ENCODE results near the gene CCDC188.
"Not testable (repeated sequence)": the region's sequence is repeated elsewhere in the genome, so short reads cannot be mapped to it uniquely, and the experiment has no call there.

CCDC188 gene

DNA sequence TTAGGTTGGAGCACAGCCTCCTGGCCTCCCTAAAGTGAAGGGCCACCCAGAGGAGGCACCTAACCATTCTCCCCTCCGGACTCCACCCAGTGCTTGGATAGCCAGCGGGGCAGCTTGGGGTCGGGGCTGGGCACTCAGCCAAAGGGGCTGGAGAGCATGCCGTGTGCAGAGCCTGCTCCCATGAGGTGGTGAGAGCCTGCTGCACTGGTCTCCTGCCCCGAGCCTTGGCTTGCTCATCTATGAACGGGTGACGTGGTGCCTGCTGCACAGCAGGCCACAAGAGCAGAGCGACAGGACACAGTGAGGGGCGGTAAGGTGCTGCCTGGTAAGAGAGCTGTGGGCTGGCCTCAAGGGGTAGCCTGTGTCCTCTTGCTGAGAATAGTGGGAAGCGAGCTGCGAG, 14.0 kb upstream of the CCDC188 start:
- TF ChIP-seq, protein P1, sequence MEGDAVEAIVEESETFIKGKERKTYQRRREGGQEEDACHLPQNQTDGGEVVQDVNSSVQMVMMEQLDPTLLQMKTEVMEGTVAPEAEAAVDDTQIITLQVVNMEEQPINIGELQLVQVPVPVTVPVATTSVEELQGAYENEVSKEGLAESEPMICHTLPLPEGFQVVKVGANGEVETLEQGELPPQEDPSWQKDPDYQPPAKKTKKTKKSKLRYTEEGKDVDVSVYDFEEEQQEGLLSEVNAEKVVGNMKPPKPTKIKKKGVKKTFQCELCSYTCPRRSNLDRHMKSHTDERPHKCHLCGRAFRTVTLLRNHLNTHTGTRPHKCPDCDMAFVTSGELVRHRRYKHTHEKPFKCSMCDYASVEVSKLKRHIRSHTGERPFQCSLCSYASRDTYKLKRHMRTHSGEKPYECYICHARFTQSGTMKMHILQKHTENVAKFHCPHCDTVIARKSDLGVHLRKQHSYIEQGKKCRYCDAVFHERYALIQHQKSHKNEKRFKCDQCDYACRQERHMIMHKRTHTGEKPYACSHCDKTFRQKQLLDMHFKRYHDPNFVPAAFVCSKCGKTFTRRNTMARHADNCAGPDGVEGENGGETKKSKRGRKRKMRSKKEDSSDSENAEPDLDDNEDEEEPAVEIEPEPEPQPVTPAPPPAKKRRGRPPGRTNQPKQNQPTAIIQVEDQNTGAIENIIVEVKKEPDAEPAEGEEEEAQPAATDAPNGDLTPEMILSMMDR (IDR thresholded peaks at IDR 0.05; ENCODE audit: insufficient read depth, low read length), result no peak
- TF ChIP-seq SPI1 (IDR thresholded peaks at IDR 0.05; ENCODE audit: borderline replicate concordance, low read depth) (no peak), GABPA (IDR thresholded peaks at IDR 0.05; ENCODE audit: low read depth) (no peak), POLR2AphosphoS5 (IDR thresholded peaks at IDR 0.05; ENCODE audit: low read depth) (no peak)
- TF ChIP-seq, protein P2, sequence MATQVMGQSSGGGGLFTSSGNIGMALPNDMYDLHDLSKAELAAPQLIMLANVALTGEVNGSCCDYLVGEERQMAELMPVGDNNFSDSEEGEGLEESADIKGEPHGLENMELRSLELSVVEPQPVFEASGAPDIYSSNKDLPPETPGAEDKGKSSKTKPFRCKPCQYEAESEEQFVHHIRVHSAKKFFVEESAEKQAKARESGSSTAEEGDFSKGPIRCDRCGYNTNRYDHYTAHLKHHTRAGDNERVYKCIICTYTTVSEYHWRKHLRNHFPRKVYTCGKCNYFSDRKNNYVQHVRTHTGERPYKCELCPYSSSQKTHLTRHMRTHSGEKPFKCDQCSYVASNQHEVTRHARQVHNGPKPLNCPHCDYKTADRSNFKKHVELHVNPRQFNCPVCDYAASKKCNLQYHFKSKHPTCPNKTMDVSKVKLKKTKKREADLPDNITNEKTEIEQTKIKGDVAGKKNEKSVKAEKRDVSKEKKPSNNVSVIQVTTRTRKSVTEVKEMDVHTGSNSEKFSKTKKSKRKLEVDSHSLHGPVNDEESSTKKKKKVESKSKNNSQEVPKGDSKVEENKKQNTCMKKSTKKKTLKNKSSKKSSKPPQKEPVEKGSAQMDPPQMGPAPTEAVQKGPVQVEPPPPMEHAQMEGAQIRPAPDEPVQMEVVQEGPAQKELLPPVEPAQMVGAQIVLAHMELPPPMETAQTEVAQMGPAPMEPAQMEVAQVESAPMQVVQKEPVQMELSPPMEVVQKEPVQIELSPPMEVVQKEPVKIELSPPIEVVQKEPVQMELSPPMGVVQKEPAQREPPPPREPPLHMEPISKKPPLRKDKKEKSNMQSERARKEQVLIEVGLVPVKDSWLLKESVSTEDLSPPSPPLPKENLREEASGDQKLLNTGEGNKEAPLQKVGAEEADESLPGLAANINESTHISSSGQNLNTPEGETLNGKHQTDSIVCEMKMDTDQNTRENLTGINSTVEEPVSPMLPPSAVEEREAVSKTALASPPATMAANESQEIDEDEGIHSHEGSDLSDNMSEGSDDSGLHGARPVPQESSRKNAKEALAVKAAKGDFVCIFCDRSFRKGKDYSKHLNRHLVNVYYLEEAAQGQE (IDR thresholded peaks at IDR 0.05; ENCODE audit: insufficient replicate concordance, low read depth), result no peak
- no peaks in the 10 kb centered on the region for H3K27me3 ChIP-seq (ENCODE audit: insufficient read depth, poor library complexity, severe bottlenecking)
- no peak overlapping the region for H3K4me3 ChIP-seq (replicated peaks; ENCODE audit: insufficient read depth, low read length)
- DNase-seq (ENCODE audit: low read depth in 1 of 2, low spot score in 1 of 2), result no peak
- no peak overlapping the region for H3K27ac ChIP-seq (replicated peaks)

DNA sequence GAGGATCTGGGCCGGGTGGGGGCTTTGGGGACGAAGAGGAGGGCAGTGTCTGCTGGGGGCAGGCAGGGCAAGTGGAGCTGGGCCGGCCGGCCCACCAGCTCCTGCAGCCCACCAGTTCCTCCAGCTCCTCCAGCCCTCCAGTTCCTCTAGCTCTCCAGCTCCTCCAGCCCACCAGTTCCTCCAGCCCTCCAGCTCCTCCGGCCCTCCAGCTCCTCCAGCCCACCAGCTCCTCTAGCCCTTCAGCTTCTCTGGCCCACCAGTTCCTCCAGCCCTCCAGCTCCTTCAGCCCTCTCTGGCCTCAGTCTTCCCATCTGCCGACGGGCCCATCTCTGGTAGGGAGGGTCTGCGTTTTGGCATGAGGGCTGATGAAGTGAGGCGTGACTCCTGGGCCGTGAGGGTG, 9.2 kb upstream of the CCDC188 start:
- no peak overlapping the region for H3K4me3 ChIP-seq (replicated peaks; ENCODE audit: insufficient read depth, low read length)
- H3K27ac ChIP-seq (replicated peaks), result no peak overlapping the region
- H3K27me3 ChIP-seq (ENCODE audit: insufficient read depth, poor library complexity, severe bottlenecking), result peaks cover 6% of the 10 kb centered on the region
- DNase-seq (ENCODE audit: low read depth in 1 of 2, low spot score in 1 of 2), result no peak
- no peak for TF ChIP-seq SPI1 (IDR thresholded peaks at IDR 0.05; ENCODE audit: borderline replicate concordance, low read depth)
- no peak for TF ChIP-seq POLR2AphosphoS5 (IDR thresholded peaks at IDR 0.05; ENCODE audit: low read depth)
- TF ChIP-seq, protein P2 (IDR thresholded peaks at IDR 0.05; ENCODE audit: insufficient replicate concordance, low read depth), result no peak
- TF ChIP-seq, protein P1 (IDR thresholded peaks at IDR 0.05; ENCODE audit: insufficient read depth, low read length), result no peak
- TF ChIP-seq GABPA (IDR thresholded peaks at IDR 0.05; ENCODE audit: low read depth), result no peak

DNA sequence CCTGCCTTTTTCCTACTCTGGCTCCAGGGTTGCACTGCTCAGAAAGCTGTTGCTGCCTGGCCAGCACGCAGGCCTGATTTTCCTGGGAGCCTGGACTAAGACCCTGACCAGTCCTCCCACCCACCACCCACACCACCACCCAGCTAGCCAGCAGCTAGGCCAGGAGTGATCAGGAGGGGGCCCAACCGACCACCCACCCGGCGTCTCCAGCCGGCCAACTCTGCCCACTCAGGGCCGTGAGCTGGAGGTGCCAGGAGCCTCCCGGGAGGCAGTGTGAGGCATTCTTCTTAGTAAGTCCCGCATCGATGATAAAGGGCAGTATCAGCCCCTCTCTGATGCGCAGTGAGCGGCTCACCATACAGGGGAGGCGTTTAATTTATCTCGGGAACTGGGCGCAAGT, 8.7 kb upstream of the CCDC188 start:
- H3K27ac ChIP-seq (replicated peaks), result peak overlapping the region; percentile 32; the same call in 1 of the 2 replicates
- DNase-seq (ENCODE audit: low read depth in 1 of 2, low spot score in 1 of 2); H3K4me3 ChIP-seq (replicated peaks; ENCODE audit: insufficient read depth, low read length); H3K27me3 ChIP-seq (ENCODE audit: insufficient read depth, poor library complexity, severe bottlenecking): not testable (repeated sequence)

DNA sequence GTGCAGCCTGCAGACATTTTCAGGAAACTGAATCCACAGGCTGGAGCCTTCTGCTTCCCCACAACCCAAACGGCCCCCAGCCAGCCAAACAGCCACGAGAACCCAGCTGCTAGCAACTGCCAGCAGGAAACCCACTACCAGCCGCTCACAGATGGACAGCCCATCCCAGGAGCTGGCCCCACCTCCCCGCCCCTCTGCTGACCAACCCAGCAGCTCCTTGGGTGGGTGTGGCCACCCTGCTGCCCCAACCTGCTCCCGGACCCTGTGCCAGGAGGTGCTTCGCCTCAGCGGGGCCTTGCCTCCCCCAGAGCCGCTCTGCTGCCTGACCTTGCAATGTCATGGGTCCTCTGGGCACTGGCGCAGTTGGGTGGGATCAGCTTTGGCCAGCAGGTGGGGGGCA, 8.2 kb upstream of the CCDC188 start:
- TF ChIP-seq POLR2AphosphoS5 (IDR thresholded peaks at IDR 0.05; ENCODE audit: low read depth), result peak; percentile 58; the same call in 1 of the 2 replicates
- TF ChIP-seq SPI1 (IDR thresholded peaks at IDR 0.05; ENCODE audit: borderline replicate concordance, low read depth), result no peak
- Histone ChIP-seq H3K27ac (replicated peaks) (peak overlapping the region; percentile 32), H3K27me3 (ENCODE audit: insufficient read depth, poor library complexity, severe bottlenecking) (peaks cover 7% of the 10 kb centered on the region), H3K4me3 (replicated peaks; ENCODE audit: insufficient read depth, low read length) (no peak overlapping the region)
- DNase-seq (ENCODE audit: low read depth in 1 of 2, low spot score in 1 of 2), result peak in 1 of 2 experiments; percentile 66

DNA sequence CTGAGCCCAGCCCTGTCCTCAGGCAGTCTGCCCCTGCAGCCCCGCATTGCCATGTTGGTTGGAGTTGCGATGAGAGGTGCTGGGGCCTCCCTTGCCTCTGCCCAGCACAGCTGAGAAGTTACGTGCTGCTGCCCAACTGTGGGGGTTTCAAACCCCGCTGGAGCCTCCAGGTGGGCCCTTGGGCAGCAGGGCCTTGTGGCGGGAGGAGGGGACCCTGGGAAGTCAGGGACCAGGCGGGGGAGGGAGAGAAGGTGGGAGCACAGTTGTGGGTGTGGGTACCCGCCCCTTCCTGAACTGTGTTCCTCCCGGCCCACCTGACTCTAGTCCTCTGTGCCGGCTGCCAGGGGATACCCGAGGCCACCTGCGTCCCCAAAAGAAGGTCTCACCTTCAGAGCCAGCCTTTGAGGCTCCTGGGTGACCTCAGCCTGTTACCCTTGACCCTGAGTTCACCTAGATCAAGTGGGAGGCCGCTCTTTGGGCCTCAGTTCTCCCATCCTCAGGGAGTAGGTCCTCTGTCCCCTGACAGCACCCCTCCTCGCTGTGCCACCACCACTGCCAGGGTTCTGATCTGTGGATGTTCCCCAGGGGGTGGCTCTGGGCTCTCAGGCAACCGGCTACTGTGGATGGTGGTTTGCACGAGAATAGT, 7.7 kb upstream of the CCDC188 start:
- DNase-seq (ENCODE audit: low read depth in 1 of 2, low spot score in 1 of 2), result no peak
- H3K4me3 ChIP-seq (replicated peaks; ENCODE audit: insufficient read depth, low read length), result no peak overlapping the region
- TF ChIP-seq SPI1 (IDR thresholded peaks at IDR 0.05; ENCODE audit: borderline replicate concordance, low read depth), result no peak
- no peak for TF ChIP-seq POLR2AphosphoS5 (IDR thresholded peaks at IDR 0.05; ENCODE audit: low read depth)
- TF ChIP-seq, protein P1 (IDR thresholded peaks at IDR 0.05; ENCODE audit: insufficient read depth, low read length), result no peak
- TF ChIP-seq GABPA (IDR thresholded peaks at IDR 0.05; ENCODE audit: low read depth), result no peak
- TF ChIP-seq, protein P2 (IDR thresholded peaks at IDR 0.05; ENCODE audit: insufficient replicate concordance, low read depth), result no peak
- H3K27me3 ChIP-seq (ENCODE audit: insufficient read depth, poor library complexity, severe bottlenecking), result peaks cover 7% of the 10 kb centered on the region
- H3K27ac ChIP-seq (replicated peaks), result peak overlapping the region; percentile 24
